CD1c-positive myeloid dendritic cell (primary cell): Measurements from ENCODE around the gene PRDM16.

Experiments used
- DNase-seq: peaks from one replicate; pipeline ENCODE4 v3.0.0-alpha.2; 2016; ENCODE audit errors: extremely low spot score

PRDM16 gene

GRCh38 chr1:3103967-3104677 is 35.1 kb downstream of the PRDM16 start:
- no peak for DNase-seq

- no peak for DNase-seq
Observed at GRCh38 chr1:3105167-3105863, 36.3 kb downstream of the PRDM16 start.

GRCh38 chr1:3106216-3106615 is 37.2 kb downstream of the PRDM16 start:
- no peak for DNase-seq

- no peak for DNase-seq
Observed at GRCh38 chr1:3107201-3107600, 38.2 kb downstream of the PRDM16 start.

GRCh38 chr1:3109355-3109754 is 40.4 kb downstream of the PRDM16 start:
- no peak for DNase-seq

- DNase-seq = no peak
Observed at GRCh38 chr1:3111348-3112021, 42.5 kb downstream of the PRDM16 start.

GRCh38 chr1:3112526-3112925 is 43.5 kb downstream of the PRDM16 start:
- DNase-seq = no peak

GRCh38 chr1:3113047-3113740 is 44.2 kb downstream of the PRDM16 start:
- no peak for DNase-seq

GRCh38 chr1:3113741-3114056 is 44.7 kb downstream of the PRDM16 start:
- no peak for DNase-seq

- DNase-seq = no peak
Observed at GRCh38 chr1:3114131-3114744, 45.2 kb downstream of the PRDM16 start.

GRCh38 chr1:3114846-3115245 is 45.8 kb downstream of the PRDM16 start:
- no peak for DNase-seq

- no peak for DNase-seq
Observed at GRCh38 chr1:3115275-3116149, 46.5 kb downstream of the PRDM16 start.

- no peak for DNase-seq
Observed at GRCh38 chr1:3116150-3116510, 47.1 kb downstream of the PRDM16 start.

GRCh38 chr1:3116560-3116959 is 47.6 kb downstream of the PRDM16 start:
- DNase-seq = no peak

- no peak for DNase-seq
Observed at GRCh38 chr1:3117879-3118278, 48.9 kb downstream of the PRDM16 start.

GRCh38 chr1:3119061-3119460 is 50.1 kb downstream of the PRDM16 start:
- DNase-seq = no peak

GRCh38 chr1:3119725-3120124 is 50.7 kb downstream of the PRDM16 start:
- DNase-seq = no peak

GRCh38 chr1:3120140-3120539 is 51.1 kb downstream of the PRDM16 start:
- DNase-seq = no peak

GRCh38 chr1:3120994-3121393 is 52.0 kb downstream of the PRDM16 start:
- no peak for DNase-seq

GRCh38 chr1:3121401-3122210 is 52.6 kb downstream of the PRDM16 start:
- DNase-seq = no peak
